Choroid plexus epithelial cell (primary cell): ENCODE results near the gene KRTAP5-2.
"Not testable (repeated sequence)": the region's sequence is repeated elsewhere in the genome, so short reads cannot be mapped to it uniquely, and the experiment has no call there.

Experiments
- DNase-seq: peaks from one replicate; pipeline ENCODE4 v3.0.0-alpha.2; 2010; ENCODE audit warnings: low read depth
- H3K4me3 ChIP-seq: 2 replicates; pipeline ENCODE4 v1.5.1; 2011; ENCODE audit warnings: low read depth, mild to moderate bottlenecking, control low read depth, low read length, moderate library complexity
- CTCF ChIP-seq: conservative IDR thresholded peaks from 2 replicates; pipeline ENCODE4 v1.5.1; 2011; ENCODE audit warnings: low read depth, mild to moderate bottlenecking, control low read depth, inconsistent platforms, low read length, moderate library complexity

Gene KRTAP5-2

DNA sequence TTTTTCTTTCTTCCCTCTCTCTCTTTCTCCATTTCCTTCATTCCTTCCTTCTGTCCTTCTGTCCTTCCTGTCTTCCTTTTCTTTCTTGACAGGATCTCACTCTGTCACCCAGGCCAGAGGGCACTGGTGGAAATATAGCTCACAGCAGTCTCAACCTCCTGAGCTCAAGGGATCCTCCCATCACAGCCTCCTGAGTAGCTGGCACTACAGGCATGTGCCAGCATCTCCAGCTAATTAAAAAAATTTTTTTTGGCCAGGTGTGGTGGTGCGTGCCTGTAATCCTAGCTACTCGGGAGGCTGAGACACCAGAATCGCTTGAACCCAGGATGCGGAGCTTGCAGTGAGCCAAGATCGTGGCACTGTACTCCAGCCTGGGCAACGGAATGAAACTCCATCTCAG lies 21.3 kb downstream of the KRTAP5-2 start:
- no peak for DNase-seq
- no peak overlapping the region for H3K4me3 ChIP-seq
- TF ChIP-seq CTCF, result no peak

DNA sequence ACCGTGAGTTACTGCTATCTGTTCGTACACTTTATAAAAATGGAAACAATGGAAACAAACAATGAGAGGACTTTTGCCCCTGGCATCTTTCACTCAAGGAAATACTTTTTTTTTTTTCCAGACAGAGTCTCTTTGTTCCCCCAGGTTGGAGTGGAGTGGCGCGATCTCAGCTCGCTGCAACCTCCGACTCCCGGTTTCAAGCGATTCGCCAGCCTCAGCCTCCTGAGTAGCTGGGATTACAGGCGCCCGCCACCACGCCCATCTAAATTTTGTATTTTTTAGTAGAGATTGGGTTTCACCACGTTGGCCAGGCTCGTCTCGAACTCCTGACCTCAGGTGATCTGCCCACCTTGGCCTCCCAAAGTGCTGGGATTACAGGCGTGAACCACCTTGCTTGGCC lies 22.3 kb downstream of the KRTAP5-2 start:
- H3K4me3 ChIP-seq, DNase-seq: not testable (repeated sequence)

DNA sequence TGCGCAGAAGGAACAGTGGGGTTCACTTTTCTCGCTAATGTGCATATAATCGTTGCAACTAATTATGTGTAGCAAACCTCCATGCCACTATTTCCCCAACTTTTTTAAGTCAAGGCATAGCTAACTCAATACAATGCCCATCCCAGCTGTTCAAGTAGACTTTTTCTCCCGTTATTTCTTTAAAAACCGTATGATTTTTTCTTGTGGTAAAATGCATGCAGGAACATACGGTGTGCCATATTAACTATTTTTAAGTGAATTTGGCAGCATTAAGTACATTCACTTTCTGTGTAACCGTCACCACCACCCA lies 23.2 kb downstream of the KRTAP5-2 start:
- DNase-seq, result no peak
- no peak for TF ChIP-seq CTCF
- no peak overlapping the region for H3K4me3 ChIP-seq

- H3K4me3 ChIP-seq, result no peak overlapping the region
Measured at GRCh38 chr11:1574238-1574932, 23.7 kb downstream of the KRTAP5-2 start.

DNA sequence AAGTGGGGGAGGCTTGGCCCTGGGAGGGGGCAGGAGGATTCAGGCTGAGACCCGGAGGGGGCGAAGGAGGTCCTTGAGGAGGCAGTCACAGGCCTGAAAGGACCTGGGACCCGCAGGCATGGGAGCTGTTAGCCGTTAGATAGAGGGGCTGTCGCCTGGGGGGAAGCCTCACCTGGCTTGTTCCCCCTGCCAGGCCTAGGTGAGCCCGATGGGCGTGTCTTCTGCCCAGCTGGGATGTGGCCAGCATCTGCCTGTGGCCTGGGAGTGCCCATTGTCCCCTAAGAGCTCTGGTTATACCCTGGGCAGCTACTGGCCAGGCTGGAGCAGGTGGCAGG lies 24.2 kb downstream of the KRTAP5-2 start:
- no peak for TF ChIP-seq CTCF
- H3K4me3 ChIP-seq, result no peak overlapping the region
- no peak for DNase-seq

More at GRCh38 chr11:1574238-1574932, 23.7 kb downstream of the KRTAP5-2 start:
- peak; percentile 44 for DNase-seq
- TF ChIP-seq CTCF, result peak; percentile 62

GRCh38 chr11:1573077-1573902 lies 24.8 kb downstream of the KRTAP5-2 start:
- DNase-seq, result no peak
- TF ChIP-seq CTCF, result no peak
- H3K4me3 ChIP-seq, result no peak overlapping the region

GRCh38 chr11:1572197-1573076 lies 25.7 kb downstream of the KRTAP5-2 start, which contains the start of gene DUSP8:
Gene DUSP8 (minus strand): TSS chr11:1572271. CDS start chr11:1565826, 6,445 bp downstream.
- no peak for TF ChIP-seq CTCF
- peak; percentile 81 for DNase-seq
- peak within 1 kb of the TSS; percentile 42 for H3K4me3 ChIP-seq
